Gastrocnemius medialis (tissue), 4 donors: Measurements from ENCODE around the gene ZMYM1.

Source experiments
- CTCF ChIP-seq, 5 experiments: fragments of 450-650 bp in 3 of 5; fragments of 200-600 bp in 2 of 5; sonication (generic) in 2 of 5; IDR thresholded peaks in 4 of 5; conservative IDR thresholded peaks in 1 of 5; 1 replicate in 4 of 5; 2 replicates in 1 of 5; pipeline ENCODE4 v1.5.1; 2016 to 2019; ENCODE audit warnings: antibody characterized with exemption in 5 of 5, mild to moderate bottlenecking in 3 of 5, moderate library complexity in 3 of 5
- POLR2A ChIP-seq, 2 donors: fragments of 450-650 bp; IDR thresholded peaks; one replicate each; pipeline ENCODE4 v1.6.1; 2017; ENCODE audit warnings: antibody characterized with exemption in 2 of 2, mild to moderate bottlenecking in 2 of 2, moderate library complexity in 2 of 2

- TF ChIP-seq CTCF (IDR thresholded peaks at IDR 0.05 in 4 of 5, conservative IDR thresholded peaks at IDR 0.05 in 1 of 5) (no peak), POLR2A (IDR thresholded peaks at IDR 0.05) (no peak)
Observed at GRCh38 chr1:35037206-35037605, 42.0 kb upstream of the ZMYM1 start.
